ENCODE results near the gene OLFML1. TPM values are rescaled to one million over a fixed set of nuclear protein-coding genes. Genes with fewer than 3 reads are reported as not detected.

Gene OLFML1
- total RNA-seq, 1 donor from 2014 or later = not detected

DNA sequence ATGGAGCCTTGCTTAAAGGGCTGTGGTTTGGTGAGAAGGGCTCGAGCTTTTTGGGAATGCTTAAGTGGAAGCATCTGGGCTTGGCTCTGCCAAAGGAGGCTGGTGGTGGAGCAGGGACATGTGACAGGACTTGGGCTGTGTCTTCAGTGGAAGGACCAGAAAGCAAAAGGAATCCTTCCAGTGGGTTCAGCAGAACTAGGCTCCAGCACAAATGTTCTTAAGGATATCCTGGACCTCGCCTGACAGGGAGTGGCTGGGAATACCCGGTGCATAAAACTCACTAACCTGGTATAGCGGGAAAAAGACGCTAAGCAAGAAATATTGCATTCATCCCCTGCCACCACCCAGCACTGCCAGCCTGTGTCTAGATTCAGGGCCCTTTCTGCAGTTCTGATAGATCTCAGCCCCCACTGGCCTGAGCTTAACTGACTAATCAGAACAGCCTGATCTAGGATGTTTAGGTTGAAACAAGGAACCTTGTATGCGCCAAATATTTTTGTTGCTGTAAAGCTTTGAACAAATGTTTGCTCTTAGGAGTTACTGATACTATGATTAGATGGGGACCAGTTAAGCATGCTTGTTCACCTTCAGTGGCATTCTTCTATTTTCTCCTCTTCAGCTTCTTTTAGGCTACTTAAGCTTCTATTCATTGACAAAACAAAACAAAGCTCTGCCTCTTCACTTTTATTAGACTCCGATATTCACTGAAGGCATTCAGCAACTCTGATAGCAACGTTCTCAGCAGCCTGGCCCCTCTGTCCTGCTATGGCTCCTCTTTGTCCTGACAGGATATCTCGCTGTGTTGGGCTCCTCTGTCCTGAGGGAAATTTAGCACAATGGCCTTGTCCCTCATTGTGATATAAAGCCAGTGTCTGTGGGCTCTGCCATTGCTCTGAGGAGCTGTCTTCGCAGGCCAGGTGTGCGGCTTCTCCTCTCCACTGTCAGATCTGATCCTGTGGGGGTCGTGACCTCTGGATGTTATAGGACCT, 53.5 kb downstream of the OLFML1 start:
- DNase-seq = no peak
- no peak overlapping the region for H3K4me3 Mint-ChIP-seq
- H3K4me1 Mint-ChIP-seq = peaks cover 13% of the 10 kb centered on the region
- intact Hi-C loops (cut with micrococcal nuclease) = no loop called here
- no peaks in the 10 kb centered on the region for H3K36me3 Mint-ChIP-seq (ENCODE audit: low read depth)
- H3K9me3 Mint-ChIP-seq = no peaks in the 10 kb centered on the region
- H3K27ac Mint-ChIP-seq = no peak overlapping the region
- peaks cover 29% of the 10 kb centered on the region for H3K27me3 Mint-ChIP-seq

DNA sequence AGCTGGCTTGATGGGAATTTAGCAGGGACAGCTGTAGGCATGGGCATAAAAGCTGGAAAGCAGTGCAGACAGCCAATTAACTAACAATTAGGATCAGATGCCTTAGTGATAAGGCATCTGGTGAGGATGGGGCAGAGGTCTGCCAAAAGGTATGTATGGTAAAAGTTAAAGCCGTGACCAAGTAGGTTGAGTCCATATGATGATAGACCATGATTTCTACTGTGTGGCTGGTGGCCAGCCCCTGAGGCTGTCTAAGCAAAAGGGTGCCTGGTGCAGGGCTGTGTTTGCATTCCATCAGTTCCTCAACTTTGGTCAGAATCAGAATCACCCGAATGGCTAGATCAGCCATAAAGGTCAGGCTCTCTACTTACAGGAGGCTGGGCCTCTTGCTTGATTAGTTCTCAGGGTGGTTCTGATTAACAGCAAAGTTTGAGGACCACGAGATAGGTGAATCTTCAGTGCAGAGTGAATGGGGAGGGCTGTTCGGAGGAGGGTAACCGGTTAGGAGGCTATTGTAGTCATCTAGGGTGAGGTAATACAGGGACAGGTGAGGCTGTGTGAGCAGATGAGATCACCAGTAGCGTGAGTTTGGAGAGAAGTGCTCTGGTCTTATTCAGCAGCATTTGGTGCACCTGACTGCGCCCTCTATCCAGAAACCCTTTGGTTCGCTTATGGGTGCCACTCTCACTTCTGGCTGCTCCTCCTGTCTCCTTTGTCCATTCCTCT, 55.7 kb downstream of the OLFML1 start:
- H3K4me1 Mint-ChIP-seq = peaks cover 7% of the 10 kb centered on the region
- intact Hi-C loops (cut with micrococcal nuclease) = no loop called here
- H3K36me3 Mint-ChIP-seq (ENCODE audit: low read depth) = no peaks in the 10 kb centered on the region
- H3K4me3 Mint-ChIP-seq = no peak overlapping the region
- no peak overlapping the region for H3K27ac Mint-ChIP-seq
- no peaks in the 10 kb centered on the region for H3K9me3 Mint-ChIP-seq
- DNase-seq = no peak
- H3K27me3 Mint-ChIP-seq = peaks cover 25% of the 10 kb centered on the region

DNA sequence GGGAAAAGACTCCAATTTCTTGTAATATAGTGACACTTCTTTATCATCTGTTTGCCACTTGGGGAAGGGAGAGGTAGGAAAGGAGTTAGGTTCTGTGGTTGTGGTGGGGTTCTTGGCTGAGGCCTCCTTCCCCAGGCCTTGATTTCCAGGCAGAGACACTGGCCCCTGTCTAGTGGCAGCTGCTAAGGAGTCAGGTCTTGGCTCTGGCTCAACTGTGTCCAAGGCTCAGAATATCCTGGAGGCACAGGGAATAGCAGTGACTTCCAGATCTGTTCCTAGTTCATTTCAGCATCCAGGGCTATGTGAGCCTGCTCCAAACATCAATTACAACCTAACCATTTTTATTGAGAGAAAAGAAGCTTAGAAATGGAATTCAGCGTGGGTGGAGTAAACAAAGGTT, 58.0 kb downstream of the OLFML1 start:
- intact Hi-C loops (cut with micrococcal nuclease) = no loop called here
- Mint-ChIP-seq H3K27ac (no peak overlapping the region), H3K4me3 (no peak overlapping the region), H3K4me1 (peaks cover 1% of the 10 kb centered on the region), H3K36me3 (ENCODE audit: low read depth) (no peaks in the 10 kb centered on the region), H3K9me3 (no peaks in the 10 kb centered on the region), H3K27me3 (peaks cover 18% of the 10 kb centered on the region)
- no peak for DNase-seq

DNA sequence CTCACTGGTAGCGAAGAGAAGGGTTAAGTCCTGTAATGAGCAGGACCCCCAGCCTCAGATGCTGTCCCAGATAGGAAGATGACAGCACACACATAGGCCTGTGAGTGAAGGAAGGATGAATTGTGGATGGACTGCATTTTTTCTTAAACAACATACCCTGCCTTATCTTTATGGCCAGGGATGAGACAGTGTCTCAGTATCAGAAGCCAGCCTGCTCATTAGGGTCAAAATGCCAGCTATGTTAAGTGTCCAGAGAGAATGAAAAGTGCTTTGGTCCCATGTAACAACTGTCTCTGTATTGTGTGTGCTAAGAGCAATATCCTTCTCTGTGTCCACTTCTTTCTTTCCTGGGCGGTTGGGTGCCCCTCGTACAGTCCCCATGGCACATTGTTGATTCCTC, 58.7 kb downstream of the OLFML1 start:
- H3K27me3 Mint-ChIP-seq = peaks cover 18% of the 10 kb centered on the region

DNA sequence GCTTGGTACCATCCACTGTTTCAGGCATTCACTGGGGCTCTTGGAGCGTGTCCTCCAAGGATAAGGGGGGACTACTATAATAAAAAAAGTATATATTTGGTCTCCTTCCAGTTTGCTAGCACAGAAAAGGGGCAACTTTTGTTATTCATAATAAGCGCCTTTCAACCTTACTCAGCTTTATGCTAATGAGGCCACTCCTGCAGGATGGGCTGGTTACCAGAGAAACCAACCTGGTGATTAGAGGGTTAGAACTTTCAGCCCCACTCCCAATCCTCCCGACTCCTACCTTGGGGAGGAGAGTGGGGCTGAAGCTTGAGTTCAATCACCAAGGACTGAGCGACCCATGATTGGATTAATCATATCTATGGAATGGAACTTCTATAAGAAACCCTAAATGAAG, 60.3 kb downstream of the OLFML1 start:
- no peaks in the 10 kb centered on the region for H3K9me3 Mint-ChIP-seq
- intact Hi-C loops (cut with micrococcal nuclease) = no loop called here
- H3K27me3 Mint-ChIP-seq = peaks cover 11% of the 10 kb centered on the region
- H3K27ac Mint-ChIP-seq = no peak overlapping the region
- DNase-seq = no peak
- H3K4me3 Mint-ChIP-seq = no peak overlapping the region
- no peaks in the 10 kb centered on the region for H3K36me3 Mint-ChIP-seq (ENCODE audit: low read depth)
- no peaks in the 10 kb centered on the region for H3K4me1 Mint-ChIP-seq

More for the DNA sequence above, 58.7 kb downstream of the OLFML1 start:
- Mint-ChIP-seq H3K4me3 (no peak overlapping the region), H3K36me3 (ENCODE audit: low read depth) (no peaks in the 10 kb centered on the region), H3K4me1 (no peaks in the 10 kb centered on the region), H3K9me3 (no peaks in the 10 kb centered on the region), H3K27ac (no peak overlapping the region)
- intact Hi-C loops (cut with micrococcal nuclease) = no loop called here
- DNase-seq = no peak

DNA sequence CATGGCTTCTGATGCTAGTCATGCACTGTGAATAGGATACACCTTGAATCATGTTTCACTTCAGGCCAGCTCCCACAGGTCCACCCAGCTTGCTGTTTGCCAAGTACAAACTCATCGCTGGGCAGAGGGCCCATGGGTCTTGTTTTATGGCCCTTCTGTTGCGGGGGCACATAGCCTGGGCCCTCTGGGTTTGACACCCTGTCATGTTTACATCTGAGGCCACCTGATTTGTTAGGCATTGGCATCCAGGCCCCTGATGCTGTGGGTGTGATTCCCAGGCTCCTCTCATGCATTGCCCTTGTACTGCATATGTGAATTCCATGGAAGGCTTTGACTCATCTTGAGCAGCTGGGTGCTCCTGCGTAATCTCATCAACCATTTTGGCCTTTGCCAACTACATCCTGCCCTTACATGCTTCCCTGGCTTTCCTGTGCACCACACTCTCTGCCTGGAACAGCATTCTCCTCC, 61.1 kb downstream of the OLFML1 start:
- DNase-seq = no peak
- intact Hi-C loops (cut with micrococcal nuclease) = no loop called here
- Mint-ChIP-seq H3K36me3 (ENCODE audit: low read depth) (no peaks in the 10 kb centered on the region), H3K4me3 (no peak overlapping the region), H3K27ac (no peak overlapping the region), H3K9me3 (no peaks in the 10 kb centered on the region), H3K27me3 (peaks cover 8% of the 10 kb centered on the region), H3K4me1 (no peaks in the 10 kb centered on the region)

DNA sequence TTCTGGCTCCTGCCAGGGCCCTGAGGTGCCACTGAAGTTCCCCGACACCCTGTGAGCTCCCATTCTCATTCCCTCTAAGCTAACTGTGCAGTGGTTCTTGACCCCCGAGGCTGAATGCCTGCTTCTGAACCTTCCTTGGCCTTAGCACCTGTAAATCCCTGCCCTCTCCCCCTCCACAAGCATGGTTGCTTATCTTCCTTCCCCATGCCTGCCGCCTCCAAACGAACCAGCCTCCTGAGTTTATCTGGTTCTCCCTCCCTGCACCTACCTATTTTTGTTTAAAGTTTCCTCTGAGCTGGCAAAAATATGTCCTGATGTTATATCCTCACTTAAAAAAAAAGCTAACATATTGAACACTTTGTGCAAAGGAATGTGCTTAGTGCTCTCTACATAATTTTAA, 62.4 kb downstream of the OLFML1 start:
- no peaks in the 10 kb centered on the region for H3K36me3 Mint-ChIP-seq (ENCODE audit: low read depth)
- DNase-seq = no peak
- H3K9me3 Mint-ChIP-seq = no peaks in the 10 kb centered on the region
- intact Hi-C loops (cut with micrococcal nuclease) = no loop called here
- no peaks in the 10 kb centered on the region for H3K4me1 Mint-ChIP-seq
- H3K27me3 Mint-ChIP-seq = peaks cover 2% of the 10 kb centered on the region
- no peak overlapping the region for H3K27ac Mint-ChIP-seq
- H3K4me3 Mint-ChIP-seq = no peak overlapping the region

DNA sequence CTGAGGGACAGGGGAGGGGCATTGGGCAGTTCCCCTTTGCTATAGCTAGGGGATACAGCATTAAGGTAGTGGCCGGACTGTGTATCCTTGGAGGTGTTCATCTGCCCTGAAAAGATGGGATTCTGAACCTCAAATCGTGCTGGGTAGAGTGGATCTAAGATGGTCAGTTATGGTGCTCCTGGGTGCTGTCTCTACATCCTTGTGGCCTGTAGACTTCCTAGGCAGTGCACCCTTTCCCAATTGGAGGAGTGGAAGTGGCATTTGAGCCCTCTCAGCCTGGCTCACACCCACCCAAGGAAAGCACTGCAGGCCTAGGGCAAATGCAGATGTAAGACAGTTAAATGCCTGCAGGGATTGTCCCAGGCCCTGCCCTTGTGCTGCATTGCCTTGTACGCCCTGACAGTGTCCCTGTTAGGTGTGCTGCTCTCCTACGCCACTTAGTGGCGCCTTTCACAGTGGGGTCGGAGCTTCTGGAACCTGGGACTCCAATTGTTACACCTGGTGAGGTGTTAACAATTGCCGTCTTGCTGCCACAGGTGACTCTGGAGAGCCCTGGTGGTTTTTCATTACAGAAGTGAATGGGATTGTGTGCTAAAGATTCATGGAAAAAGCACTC, 63.5 kb downstream of the OLFML1 start:
- DNase-seq = peak; percentile 67
- Mint-ChIP-seq H3K27me3 (peaks cover 2% of the 10 kb centered on the region), H3K27ac (no peak overlapping the region), H3K4me3 (no peak overlapping the region), H3K9me3 (no peaks in the 10 kb centered on the region), H3K36me3 (ENCODE audit: low read depth) (no peaks in the 10 kb centered on the region), H3K4me1 (no peaks in the 10 kb centered on the region)
- intact Hi-C loops (cut with micrococcal nuclease) = no loop called here

DNA sequence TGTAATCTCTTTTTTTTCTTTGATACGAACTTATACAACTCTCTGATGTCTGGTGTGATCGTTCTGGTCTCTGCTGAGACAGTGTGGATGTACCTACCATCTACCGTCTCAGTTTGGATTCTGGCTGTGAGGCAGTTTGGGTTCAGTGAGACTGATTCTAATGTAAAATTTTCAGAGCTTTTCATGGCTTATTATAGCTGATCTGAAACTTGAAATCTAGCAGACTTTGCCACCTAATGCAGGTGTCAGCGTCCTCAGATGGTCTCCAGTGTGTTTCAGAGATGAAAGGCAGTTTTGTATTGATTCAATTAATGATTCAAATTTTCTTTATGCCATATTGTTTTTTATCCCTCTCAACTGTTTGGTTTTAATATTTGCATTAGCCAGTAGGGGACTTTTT, 64.4 kb downstream of the OLFML1 start:
- Mint-ChIP-seq H3K36me3 (ENCODE audit: low read depth) (no peaks in the 10 kb centered on the region), H3K9me3 (no peaks in the 10 kb centered on the region), H3K27me3 (peaks cover 1% of the 10 kb centered on the region), H3K4me1 (no peaks in the 10 kb centered on the region), H3K4me3 (no peak overlapping the region), H3K27ac (no peak overlapping the region)
- DNase-seq = no peak
- intact Hi-C loops (cut with micrococcal nuclease) = no loop called here

DNA sequence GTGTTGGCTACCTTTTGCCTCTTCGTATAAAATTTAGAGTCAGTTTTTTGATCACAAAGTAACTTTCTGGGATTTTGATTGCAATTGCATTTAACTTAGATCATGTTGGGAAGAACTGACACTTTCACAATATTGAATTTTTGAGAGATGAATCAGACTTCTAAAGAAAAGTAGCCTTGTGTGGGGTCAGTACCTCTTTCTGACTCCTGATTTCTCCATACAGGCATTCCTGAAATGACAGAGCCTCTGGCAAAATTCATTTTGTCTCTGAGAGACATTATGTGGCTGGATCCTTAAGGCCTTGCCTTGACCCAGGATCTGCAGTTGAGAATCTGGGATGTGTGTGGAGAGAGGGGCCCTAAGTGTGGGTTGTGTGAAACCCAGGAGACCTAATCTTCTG, 66.3 kb downstream of the OLFML1 start:
- no peak overlapping the region for H3K4me3 Mint-ChIP-seq
- intact Hi-C loops (cut with micrococcal nuclease) = no loop called here
- H3K36me3 Mint-ChIP-seq (ENCODE audit: low read depth) = no peaks in the 10 kb centered on the region
- no peaks in the 10 kb centered on the region for H3K9me3 Mint-ChIP-seq
- no peak overlapping the region for H3K27ac Mint-ChIP-seq
- H3K27me3 Mint-ChIP-seq = peaks cover 2% of the 10 kb centered on the region
- DNase-seq = no peak
- no peaks in the 10 kb centered on the region for H3K4me1 Mint-ChIP-seq

DNA sequence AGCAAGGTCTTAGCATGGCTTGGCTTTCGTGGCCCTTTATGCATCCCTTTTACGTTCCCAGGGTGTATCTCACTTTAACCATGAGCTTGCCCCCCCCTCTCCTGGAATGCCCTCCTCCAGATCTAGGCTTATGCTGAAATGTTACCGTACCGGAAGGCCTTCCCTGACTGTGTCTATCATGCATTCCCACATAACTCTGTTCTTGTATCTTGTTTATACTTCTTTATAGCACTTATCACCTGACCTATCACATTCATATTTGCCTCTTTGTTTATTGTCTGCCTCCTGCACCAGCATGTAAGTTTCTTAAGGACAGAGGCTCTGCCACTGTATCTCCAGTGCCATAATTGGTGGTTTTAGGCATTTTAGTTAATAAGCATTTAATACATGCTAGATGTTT, 67.4 kb downstream of the OLFML1 start:
- intact Hi-C loops (cut with micrococcal nuclease) = no loop called here
- H3K4me1 Mint-ChIP-seq = no peaks in the 10 kb centered on the region

DNA sequence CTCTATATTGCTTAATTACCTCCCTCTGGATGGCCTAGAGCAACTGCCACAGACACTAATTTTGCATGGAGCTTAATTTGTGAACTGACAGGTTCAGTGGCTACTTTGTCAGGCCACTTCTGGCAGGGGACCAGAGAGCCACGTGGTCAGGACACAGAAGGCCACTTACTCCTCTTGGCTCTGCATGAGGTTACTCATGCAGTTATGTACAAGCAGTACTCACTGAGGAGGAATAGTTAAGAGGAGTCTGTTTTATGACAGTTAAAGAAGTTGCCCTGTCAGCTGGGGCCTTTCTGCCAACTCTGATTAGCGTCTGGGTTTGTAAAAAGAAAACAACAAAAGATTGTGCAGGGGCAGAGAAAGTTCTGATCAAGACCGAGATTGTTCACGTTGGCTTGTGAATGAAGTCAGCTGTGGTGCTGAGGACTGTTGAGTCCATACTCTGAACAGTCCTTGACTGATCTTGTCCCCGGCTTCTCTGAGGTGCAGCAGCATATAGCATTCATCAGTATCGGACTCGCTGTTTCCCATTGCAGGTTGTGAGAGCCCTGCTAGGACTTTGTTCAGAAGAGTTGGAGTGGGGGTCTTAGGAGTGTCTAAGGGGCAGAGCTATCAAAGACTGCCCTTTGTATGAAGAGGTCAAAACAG, 69.9 kb downstream of the OLFML1 start:
- Mint-ChIP-seq H3K36me3 (ENCODE audit: low read depth) (no peaks in the 10 kb centered on the region), H3K27ac (no peak overlapping the region), H3K27me3 (peaks cover 2% of the 10 kb centered on the region), H3K4me1 (no peaks in the 10 kb centered on the region), H3K4me3 (no peak overlapping the region), H3K9me3 (no peaks in the 10 kb centered on the region)
- intact Hi-C loops (cut with micrococcal nuclease) = no loop called here
- no peak for DNase-seq

More for the DNA sequence above, 67.4 kb downstream of the OLFML1 start:
- H3K27me3 Mint-ChIP-seq = peaks cover 2% of the 10 kb centered on the region
- H3K36me3 Mint-ChIP-seq (ENCODE audit: low read depth) = no peaks in the 10 kb centered on the region
- no peak overlapping the region for H3K27ac Mint-ChIP-seq
- no peak overlapping the region for H3K4me3 Mint-ChIP-seq
- DNase-seq = no peak
- no peaks in the 10 kb centered on the region for H3K9me3 Mint-ChIP-seq

DNA sequence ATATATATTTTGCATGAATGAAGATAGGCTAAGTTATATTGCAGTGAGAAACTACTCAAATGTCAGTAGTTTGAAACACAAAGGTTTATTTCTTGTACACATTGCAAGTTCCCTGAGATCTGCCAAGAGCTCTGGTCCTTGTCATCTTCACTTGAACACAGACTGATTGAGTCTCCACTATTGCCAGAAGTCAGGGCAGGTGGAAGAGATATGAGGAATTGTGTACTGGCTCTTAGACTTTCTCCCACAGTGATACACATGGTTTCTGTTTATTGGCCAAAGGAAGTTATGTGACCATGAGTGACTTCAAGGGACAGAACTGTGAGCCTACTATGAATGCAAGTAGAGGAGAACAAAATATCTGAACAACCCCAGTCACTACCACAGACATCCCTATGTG, 72.7 kb downstream of the OLFML1 start:
- Mint-ChIP-seq H3K4me3 (no peak overlapping the region), H3K27ac (no peak overlapping the region), H3K4me1 (no peaks in the 10 kb centered on the region), H3K9me3 (no peaks in the 10 kb centered on the region), H3K27me3 (peaks cover 2% of the 10 kb centered on the region), H3K36me3 (ENCODE audit: low read depth) (no peaks in the 10 kb centered on the region)
- DNase-seq = no peak
- intact Hi-C loops (cut with micrococcal nuclease) = no loop called here
